HG02798 (cell line): Measurements from ENCODE around the gene CREB3L1.

ENCODE experiments used
- ATAC-seq: cut with Tn5 transposase; IDR thresholded peaks from one replicate; pipeline ENCODE4 v1.9.1; 2021; ENCODE audit warnings: mild to moderate bottlenecking; ENCODE audit not compliant: unreplicated experiment, poor library complexity

The CREB3L1 gene

DNA sequence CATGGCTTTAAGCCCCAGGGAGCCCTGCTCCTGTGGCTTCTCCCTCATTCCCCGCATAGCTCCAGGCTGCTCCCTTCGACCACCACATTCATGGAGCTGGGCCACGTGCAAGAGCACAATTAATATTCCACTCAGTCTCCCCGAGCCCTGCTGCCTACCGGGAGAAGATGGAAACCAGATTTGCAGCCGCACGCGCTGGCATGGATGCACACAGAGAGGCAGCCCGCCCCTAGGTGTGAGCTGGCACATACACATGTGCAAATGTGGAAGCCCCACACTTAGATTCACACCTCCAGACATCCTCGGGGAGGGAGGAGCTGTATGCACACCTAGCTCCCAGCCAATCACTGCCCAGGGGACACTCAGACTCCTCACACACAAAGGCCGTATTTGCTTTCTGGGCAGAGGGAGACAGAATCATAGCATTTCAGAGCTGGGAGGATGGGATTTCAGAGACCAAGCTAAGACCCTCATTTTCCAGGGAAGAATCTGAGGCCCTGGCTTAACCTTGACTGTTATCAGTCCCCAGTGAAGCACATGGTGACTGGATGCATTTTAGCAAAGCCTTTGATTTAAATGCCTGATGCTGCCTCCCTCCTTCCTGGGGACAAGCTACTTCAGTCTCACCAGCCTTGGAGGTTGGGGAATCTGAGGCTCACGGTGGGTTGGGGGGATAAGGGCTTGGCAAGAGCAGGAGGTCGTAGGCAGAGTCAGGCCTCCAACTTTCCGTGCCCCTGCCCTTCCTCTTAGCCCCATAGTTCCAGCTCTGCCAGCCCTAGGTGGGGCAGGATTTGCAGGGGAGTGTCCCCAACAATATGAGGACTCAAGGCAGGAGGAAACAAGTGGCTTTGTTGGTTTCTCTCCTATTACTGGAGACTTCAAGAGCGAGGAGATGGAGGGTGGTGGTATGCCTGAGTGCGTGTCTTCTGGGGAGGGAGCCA, 5.3 kb upstream of the CREB3L1 start:
- ATAC-seq = no peak

DNA sequence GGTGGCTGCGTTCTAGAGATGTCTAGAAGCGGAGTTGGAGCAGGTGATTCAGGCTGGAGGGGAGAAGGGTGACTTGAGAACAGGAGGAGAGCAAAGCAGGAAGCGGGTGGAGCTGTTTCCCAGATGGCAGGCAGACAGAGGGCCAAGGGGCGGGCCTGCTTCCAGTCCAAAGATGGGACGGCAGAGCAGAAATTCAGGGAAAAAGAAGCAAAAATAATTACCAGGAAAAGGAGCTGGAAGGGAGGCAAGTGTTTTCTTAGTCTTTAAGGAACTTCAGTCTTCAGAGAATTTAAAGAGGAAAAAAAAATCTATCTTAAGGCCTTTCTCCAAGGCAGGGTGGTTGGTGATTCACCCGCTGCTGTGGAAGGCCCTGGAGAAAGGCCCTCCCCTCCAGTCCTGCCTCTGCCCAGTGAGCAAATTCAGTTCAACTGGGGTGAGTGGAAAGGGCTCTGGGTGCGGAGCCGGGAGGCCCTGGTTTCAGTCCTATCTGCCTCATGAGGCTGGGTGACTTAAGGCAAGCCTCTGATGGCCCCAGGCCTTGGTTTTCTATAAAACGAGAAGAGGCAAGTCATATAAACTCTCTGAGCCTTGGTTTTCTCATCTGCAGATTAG, 4.5 kb upstream of the CREB3L1 start:
- ATAC-seq = no peak

DNA sequence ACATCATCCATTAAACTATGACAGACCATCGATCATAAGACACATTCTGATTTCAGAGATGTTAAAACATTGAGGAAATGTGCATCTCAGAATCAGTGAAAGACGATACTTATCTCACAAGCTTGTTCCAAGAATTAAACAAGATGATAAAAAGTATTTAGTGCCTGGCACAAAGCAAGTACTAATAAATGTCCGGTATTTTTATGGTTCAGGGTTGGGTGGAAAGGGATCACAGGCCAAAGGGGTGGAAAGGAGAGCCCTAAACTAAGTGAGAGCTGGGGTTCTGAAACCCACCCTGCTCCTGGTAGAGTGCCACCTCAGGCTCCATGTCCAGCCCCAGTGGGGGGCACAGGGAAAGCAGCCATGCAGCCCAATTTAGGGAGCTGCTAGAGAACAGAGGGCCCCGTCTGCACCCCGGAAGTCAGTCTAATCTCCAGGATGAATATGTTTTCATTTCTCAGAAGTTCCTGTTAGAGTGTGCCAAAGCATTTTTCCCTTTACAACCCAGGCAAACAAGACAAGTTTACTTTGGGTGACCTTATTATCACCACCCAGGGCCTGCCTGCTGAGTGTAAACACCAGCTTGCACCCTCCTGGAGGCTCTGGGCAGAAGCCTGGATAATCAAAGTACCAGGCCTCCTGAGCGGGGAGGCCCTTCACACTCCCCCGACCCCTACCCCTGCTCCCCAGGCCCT, 3.8 kb upstream of the CREB3L1 start:
- no peak for ATAC-seq

DNA sequence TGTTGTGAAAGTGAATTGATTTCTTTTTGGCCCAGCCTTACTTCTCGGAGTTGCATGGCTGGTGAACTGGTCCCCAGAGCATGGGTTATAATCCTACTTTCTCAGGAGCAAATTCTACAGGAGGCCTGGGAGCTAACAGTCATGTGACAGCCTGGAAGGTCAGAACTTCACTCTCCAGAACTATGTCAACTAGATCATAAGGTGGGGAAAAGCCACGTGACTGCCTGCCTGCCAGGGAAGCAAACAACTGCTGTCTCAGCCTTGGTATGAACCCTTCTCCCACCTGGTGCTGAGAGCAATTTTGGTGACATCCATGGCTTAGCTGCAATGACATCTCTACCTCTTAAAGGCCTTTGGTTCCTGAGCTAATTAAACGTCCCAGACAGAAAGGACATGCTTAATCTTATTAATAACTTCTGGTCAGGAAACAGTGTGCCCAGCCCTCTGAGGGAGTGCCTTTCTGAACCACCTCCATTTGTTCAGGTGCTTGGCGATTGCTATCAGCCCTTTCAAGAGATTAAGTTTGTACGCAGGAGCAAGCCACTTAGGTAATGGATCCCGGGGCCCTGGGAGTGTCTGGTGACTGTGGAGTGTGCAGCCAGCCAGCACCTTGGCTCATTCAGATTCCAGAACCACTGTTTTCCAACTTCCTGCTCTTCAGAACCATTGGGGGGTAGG, 1.4 kb upstream of the CREB3L1 start:
- ATAC-seq = no peak

DNA sequence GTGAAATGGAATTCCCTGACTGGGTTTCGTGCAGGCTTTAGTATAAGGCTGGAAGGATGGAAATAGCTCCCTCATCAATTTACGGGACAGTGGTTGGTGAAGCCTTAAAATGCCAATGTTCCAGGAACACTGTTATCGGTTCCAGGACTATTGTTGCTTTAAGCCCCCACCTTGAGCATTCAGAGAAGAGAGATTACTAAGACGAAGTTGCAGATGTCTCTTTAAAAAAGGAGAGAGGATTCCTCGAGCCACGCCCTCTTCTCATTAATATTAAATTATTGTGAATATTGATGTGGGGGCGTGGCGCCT, 195 bp upstream of the CREB3L1 start:
- ATAC-seq = no peak

DNA sequence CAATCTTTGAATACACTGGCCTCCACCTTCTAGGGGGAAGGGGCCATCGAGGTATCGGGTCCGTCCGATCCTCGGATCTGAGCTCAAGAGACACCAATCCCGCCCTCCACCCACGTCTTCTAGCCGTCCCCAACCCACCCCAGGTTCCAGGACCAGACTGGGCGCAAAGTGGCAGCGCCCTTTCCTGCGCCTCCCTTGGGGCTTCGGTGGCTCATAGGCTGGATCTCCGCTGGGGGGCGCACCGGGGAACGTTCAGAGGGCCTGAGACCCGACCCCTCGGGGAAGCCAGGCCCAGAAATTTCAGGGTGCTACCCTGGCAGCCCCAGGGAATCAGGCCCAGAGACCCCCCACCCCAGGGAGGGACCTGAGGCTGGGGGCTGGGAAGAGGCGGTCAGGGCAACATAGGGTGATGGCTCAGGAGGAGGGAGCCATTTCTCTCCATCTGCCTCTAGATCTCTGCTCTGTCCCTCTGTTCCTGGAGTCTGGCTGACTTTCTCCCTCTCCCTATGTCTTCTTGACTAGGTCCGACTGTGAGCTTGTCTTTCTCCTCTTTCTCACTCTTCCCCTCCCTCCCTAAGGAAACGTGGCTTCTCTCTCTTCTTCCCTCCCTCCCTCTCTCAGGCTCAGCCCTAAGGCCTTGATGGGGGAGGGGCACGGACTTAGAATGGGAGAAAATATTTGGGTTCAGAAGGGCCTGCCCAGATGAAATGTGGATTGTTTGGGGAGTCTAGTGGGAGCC, 1.1 kb downstream of the CREB3L1 start:
- no peak for ATAC-seq

DNA sequence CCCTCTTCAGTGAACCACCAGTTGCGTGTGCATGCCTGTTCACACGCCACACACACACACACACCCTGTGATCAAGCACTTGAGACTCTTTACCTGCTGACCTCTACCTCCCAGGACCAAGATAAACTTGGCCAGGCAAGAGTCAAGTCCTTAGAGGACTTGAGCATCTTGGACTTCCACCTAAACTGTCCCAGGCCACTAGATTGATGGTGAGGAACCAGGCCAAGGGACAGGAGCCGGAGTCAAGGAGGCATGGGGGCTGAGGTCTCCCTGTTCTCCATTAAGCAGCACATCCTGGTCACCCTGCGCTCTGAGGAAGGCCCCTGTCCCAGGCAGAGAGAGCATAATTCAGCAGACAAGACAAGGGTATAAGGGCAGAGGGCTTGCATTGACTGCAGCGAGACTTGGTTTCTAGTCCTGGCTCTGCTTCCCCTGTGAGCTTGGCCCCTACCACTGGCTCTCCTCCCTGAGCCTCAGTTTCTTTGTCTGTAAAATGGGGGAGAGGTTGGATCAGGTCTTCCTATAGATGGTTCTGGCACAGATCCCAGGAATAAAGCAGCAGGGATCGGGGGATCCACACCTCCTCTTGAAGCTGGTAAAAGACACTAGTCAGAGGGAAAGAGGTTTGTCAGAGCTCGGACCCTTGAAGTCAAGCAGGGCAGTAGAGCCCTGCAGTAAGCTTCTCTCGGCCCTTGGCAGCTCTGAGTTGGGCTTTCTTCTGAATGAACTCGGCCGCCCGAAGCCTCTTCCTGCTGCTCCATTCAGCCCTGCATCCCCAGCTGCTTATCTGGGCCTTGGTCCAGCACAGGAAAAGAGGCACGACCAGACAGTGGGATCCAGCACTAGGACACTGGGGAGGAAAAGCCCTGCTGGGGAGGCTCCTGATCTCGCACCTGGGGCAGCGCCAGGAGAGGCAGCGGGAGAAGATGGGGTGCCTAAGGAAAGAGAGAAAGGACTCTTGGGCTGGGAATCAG, 2.0 kb downstream of the CREB3L1 start:
- no peak for ATAC-seq

DNA sequence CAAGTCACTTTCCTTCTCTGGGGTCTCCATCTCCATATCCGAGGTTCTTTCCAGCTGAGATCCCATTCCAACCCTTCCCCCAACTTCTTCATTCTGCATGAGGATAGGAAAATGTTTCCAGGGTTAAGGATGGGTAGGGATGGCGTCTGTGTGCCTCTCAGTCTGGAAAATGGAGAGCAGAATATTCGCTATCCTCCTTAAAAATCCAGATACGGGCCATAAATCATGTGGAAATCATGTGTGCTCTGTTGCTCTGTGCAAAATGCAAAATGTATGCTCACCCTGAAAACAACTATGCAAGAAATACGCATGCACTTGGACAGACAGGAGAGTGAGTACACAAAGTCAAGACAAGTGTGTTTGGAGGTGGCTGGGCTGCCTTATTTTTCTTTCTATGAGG, 3.2 kb downstream of the CREB3L1 start:
- no peak for ATAC-seq

DNA sequence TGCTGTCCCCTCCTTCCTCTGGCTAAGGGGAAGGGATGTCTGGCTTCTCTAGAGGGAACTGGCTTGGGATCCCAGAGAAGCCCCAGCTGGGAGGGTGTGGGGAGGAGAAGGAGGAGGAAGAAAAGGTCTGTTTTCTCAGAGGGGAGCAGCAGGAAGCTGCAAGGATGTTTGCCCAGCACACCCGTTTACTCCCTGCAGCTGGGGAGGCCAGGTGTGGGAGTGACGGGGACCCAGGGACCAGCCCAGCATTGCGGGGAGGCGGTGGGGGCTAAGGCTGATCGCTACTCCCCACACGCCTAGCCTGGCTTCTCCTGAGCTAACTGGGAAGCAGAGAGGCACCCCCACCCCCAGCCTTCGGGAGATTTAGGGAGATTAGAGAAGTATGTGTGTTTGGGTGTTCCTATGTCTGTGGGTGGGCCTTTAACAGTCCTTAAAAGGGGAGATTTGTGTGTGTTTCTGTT, 3.9 kb downstream of the CREB3L1 start:
- no peak for ATAC-seq

DNA sequence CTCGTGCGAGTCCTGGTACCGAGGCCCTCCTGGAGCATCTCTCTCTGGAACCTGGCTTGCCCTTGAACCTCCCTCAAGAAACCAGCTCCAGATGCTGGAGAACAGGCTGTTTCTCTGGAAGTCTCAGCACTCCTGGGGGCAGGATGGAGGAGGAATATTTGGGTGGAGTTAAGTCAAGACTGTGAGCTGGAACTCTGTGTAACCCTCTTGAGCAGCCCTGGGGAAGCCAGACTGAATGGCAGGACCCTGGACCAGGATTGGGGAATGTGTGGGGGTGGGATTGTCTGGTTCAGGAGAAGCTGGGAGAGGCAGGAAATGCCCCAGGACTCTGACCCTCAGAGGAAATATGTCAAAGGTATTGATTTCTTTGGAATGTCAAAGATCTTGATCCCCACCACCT, 7.7 kb downstream of the CREB3L1 start:
- no peak for ATAC-seq

DNA sequence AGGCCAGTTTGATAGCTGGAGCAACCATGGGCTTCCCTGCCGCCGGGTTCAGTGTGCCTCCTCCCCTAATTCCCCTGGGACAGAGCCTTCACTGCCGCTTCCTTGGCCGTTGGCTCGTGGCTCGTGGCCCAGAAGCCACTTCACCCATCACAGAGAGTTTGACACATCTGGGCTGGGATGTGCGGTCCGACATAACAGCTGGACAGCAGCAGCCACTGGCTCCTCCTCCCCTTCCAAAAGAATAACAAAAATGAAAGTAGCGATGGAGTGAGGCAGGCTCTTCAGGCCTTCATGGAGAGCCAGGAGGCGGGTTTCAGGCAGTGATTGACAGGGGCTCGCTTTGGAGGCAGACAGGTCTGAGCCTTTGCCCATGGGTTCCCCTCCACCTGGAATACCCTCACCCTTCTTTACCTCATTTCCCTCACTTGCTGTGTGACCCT, 8.2 kb downstream of the CREB3L1 start:
- no peak for ATAC-seq

DNA sequence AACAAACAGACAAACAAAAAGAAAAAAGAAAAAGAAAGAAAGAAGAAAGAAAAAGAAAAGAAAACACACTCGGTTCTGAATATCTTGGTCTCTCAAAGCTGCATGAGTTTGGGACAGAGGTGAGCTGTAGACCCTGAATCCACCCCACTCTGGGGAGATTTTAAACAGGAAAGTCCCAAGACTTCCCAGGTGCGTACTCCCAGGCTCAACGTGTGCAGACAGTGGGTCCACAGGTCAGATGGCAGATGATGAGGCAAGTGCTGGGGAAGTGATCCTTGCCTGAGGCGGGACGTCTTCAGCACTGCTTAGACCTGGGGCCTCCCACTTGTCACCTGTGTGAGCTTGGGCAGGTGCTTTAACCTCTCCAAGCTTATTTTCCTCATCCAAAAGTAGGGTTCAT, 9.3 kb downstream of the CREB3L1 start:
- ATAC-seq = no peak

DNA sequence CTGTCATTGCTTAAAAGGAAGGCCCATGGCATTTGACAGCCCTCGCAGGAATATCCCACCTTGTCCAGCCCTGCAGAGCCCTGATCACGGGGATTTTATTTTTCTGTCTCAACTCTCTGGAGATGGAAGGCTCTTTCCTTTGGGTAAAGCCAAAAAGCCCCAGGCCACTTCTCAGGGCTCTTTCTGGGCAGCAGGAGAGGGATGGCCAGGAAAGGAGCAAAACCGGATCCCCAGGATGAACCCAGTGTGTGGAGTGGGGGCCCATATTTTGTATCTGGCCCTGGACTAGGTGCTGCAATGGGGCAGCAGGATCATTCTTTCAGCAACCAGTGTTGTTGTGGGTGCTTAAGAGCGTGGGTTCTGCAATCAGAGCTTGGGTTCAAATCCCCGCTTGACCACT, 11.0 kb downstream of the CREB3L1 start:
- ATAC-seq = no peak

DNA sequence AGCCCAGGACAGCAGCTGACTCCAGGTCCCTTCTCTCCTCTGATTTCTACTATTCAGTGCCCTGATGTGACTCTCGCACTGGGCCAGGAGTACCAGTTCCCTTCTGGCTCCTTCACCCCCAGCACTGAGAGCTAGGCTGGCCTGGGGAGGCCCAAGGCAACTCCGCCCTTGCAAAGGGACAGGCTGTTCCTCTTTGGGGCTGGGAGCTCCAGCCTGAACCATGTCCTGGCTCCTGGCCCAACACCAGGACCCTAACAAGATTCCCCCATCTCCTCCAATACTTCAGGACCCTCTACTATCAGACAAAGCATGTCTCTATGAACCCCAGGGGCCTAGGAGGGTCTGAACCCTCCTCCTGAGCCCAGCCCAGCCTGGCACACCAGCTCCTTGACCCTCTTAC, 12.5 kb downstream of the CREB3L1 start:
- ATAC-seq = no peak

DNA sequence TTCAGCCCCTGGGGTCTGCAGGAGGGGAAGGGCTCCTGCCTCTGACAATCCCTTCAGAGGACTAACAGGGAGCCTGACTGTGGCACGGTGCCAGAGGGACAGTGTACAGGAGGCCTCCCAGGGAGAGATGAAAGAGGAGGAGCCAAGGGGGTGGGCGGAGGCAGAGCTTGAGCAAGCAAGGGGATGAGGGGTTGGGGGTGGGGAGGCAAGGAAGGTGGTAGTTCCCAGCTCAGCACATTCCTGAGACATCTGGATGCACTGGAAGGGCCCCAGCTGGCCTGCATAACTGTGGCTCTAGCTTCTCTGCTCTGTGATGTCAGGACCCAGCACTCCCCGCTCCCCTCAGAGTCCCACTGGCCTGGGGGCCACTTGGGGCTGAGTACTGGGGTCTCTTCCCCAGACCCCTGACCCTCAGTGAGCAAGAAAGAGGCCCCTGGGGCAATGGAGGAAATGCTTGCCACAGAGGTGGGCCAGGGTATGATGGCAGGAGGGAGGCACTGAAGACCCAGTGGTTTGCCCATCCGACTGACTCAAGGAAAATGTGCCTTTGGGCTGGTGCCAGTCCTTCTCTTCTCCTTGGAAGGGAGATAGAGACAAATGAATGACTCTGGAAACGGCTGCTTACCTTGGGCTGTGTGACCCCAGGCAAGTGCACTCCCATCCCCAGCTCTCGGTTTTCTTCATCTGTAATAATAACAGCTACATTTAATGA, 13.3 kb downstream of the CREB3L1 start:
- ATAC-seq = no peak

DNA sequence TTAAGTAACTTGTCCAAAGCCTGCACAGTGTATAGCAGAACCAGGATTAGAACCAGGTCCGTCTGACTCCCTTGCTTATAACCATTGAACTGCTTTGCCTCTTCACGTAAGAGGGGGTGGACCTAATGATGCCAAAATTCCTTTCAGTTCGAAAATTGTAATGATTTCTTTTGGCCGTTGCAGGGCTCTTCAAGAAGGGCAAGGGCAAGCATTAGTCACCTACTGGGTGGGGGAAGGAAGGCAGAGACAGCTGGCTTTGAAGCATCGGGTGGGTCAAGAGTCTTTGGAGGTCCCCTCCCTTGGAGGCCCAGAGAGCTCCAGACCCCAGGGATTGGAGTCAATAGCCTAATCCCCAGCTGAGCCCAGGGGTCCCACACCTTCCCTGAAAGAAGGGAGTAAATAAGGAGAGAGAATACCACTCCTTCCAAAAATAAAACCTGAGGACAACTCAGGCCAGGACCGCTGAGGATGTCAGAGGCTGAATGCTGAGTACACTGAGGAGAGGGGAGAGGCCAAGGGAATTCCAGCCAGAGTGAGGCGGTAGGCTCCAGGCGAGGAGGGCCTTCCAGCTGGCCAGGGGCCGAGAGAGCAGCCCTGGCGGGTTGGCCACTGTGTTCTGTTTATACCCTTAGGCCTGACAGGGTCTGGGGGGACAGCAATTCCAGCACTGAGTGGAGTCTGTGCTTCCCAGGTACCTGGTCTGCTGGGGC, 14.1 kb downstream of the CREB3L1 start:
- no peak for ATAC-seq

DNA sequence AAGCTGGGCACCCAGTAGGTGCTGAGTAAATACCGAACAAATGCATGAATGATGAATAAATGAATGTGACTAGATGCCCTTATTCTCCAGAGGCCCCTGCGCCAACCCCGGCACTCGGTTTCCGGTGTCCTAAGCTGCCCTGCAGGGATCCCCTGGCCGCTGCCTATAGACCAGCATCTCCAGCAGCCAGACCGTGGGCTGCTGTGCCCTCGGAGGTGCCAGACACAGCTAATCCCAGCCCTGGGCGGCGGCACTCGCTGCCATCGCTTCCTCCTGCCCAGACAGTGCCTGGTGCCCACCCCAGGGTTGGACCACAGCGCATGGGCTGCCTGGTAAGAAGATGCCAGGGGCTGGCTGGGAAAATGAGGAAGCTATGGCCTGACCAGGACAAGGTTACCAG, 15.6 kb downstream of the CREB3L1 start:
- ATAC-seq = no peak

DNA sequence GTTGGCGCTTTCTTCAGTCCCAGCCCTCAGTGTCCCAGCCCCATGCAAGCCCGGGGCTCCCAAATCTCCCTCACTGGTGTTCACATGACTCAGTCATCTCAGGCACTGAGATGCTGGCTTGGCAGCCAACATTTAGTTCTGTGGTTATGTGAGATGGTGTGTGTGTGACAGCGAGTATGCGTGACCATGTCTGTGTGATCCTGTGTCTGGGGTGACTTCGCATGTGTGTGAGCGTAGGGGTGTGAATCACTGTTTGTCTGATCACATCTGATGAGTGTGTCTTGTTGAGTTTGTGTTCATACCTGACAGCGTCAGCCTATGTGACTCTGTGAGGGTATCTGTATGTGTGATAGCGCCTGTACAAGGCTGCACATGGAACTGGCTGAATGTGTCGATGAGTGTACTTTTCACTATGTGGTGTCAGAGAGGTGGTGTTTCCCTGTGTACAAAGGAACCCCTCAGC, 16.2 kb downstream of the CREB3L1 start:
- no peak for ATAC-seq
